Ovary (tissue), 9 donors: ENCODE results near the gene ZNF391. TPM values are rescaled to one million over a fixed set of nuclear protein-coding genes. Genes with fewer than 3 reads are reported as not detected.

ENCODE experiments used
- DNase-seq, 5 donors: peaks; one replicate each; pipeline ENCODE4 v3.0.0-alpha.2; 2019 to 2020
- H3K27ac ChIP-seq, 2 donors: fragments of 200-600 bp; one replicate each; pipeline versions ENCODE4 v1.5.1 to v1.8.0; 2019 to 2022
- H3K27me3 ChIP-seq: fragments of 200-600 bp; one replicate; pipeline ENCODE4 v1.8.0; 2022
- H3K36me3 ChIP-seq: fragments of 200-600 bp; sonication (generic); one replicate; pipeline ENCODE4 v1.5.1; 2019
- H3K4me1 ChIP-seq: one replicate; pipeline ENCODE4 v1.8.1; 2013; ENCODE audit warnings: mild to moderate bottlenecking, moderate library complexity; ENCODE audit not compliant: insufficient read depth
- H3K4me3 ChIP-seq: fragments of 200-600 bp; sonication (generic); one replicate; pipeline ENCODE4 v1.5.1; 2017
- H3K9me3 ChIP-seq, 2 donors: fragments of 200-600 bp in 1 of 2; sonication (generic) in 1 of 2; one replicate each; pipeline versions ENCODE4 v1.5.1 to v1.8.1; 2013 to 2019; ENCODE audit warnings: mild to moderate bottlenecking in 1 of 2, moderate library complexity in 1 of 2
- EP300 ChIP-seq: sonication (generic); formaldehyde crosslinking; IDR thresholded peaks from one replicate; pipeline ENCODE4 v1.6.1; 2017; ENCODE audit warnings: antibody characterized with exemption
- POLR2A ChIP-seq: fragments of 450-650 bp; IDR thresholded peaks from one replicate; pipeline ENCODE4 v1.6.1; 2017; ENCODE audit warnings: antibody characterized with exemption, mild to moderate bottlenecking, moderate library complexity
- WGBS, 3 donors: extraction: QIAGEN DNeasy Blood & Tissue Kit in 1 of 3; methylation state at CpG; one replicate each; pipeline versions ENCODE4 v1.1.5 to v1.1.7; 2013 to 2017; 5-methylcytosine and 5-hydroxymethylcytosine counted together
- intact Hi-C, 4 donors: fragments of 100-400 bp; cut with DNase I; formaldehyde crosslinking; loops; one replicate each; pipeline versions ENCODE4 v1.11.0 to v1.15.1; 2022 to 2023
- polyA plus RNA-seq, 2 donors: library from polyadenylated mRNA; stranded (reverse); fragments of 200-250 nt in 1 of 2; fragments of 350-450 nt in 1 of 2; fragmentation: Illumina TruSeq in 1 of 2; extraction: RNeasy Lipid Tissue Mini Kit (QIAGEN cat#74804) in 1 of 2; gene quantifications; one replicate each; pipeline ENCODE4 v1.2.3, GENCODE V29; 2013 to 2014
- total RNA-seq, 7 donors: library from RNA; depleted of rRNA in 2 of 7; stranded (reverse); fragments of >200 nt in 2 of 7; fragmentation: NEBNext Ultra II Directional in 3 of 7; extraction: Animal tissue kit (Norgen Biotek cat#: 25700) in 3 of 7; gene quantifications; one replicate each; pipeline versions ENCODE4 v1.1.0 to v1.2.4, GENCODE V29; 2016 to 2023
- TF ChIP-seq, protein P1 (sequence below), 3 donors: fragments of 450-650 bp in 2 of 3; fragments of 200-600 bp in 1 of 3; IDR thresholded peaks; one replicate each; pipeline versions ENCODE4 v1.5.1 to v1.8.0; 2016 to 2022; ENCODE audit warnings: antibody characterized with exemption in 3 of 3, mild to moderate bottlenecking in 1 of 3
- donor health status: DM: no; HTN: no; CAD: no; lungs with moderate emphysema.
- donor health status: DM: no; HTN: no; CAD: no.
- donor health status: Bipolar disorder and iron deficiency.
- donor health status: DM: yes; HTN: yes; CAD: no.
- donor health status: DM: no; HTN: no; CAD: no.
- donor health status: DM: yes; HTN: yes; CAD: no.

The ZNF391 gene
- total and polyA plus RNA-seq, 9 donors = 2.3 to 10.1 (median 6.0) TPM

DNA sequence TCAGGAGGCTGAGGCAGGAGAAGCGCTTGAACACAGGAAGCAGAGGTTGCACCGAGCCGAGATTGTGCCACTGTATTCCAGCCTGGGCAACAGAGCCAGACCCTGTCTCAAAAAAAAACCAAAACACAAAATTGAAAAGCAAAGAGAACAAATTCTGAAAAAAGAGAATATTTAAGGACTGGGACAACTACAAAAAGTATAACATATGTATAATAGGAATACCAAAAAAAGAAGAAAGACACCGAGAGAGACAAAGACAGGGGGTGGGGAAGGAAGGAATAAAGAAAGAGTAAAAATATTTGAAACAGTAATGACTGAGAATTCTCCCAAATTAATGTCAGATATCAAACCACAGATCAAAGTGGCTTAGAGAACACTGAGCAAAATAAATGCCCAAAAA, 5.5 kb upstream of the ZNF391 start:
- H3K9me3 ChIP-seq = no peaks in the 10 kb centered on the region
- TF ChIP-seq POLR2A (no peak), EP300 (no peak)
- TF ChIP-seq, protein P1, sequence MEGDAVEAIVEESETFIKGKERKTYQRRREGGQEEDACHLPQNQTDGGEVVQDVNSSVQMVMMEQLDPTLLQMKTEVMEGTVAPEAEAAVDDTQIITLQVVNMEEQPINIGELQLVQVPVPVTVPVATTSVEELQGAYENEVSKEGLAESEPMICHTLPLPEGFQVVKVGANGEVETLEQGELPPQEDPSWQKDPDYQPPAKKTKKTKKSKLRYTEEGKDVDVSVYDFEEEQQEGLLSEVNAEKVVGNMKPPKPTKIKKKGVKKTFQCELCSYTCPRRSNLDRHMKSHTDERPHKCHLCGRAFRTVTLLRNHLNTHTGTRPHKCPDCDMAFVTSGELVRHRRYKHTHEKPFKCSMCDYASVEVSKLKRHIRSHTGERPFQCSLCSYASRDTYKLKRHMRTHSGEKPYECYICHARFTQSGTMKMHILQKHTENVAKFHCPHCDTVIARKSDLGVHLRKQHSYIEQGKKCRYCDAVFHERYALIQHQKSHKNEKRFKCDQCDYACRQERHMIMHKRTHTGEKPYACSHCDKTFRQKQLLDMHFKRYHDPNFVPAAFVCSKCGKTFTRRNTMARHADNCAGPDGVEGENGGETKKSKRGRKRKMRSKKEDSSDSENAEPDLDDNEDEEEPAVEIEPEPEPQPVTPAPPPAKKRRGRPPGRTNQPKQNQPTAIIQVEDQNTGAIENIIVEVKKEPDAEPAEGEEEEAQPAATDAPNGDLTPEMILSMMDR (IDR thresholded peaks at IDR 0.05) = no peak
- intact Hi-C loops = no loop called here
- H3K27me3 ChIP-seq = no peaks in the 10 kb centered on the region
- H3K36me3 ChIP-seq = no peaks in the 10 kb centered on the region
- no peak for DNase-seq
- H3K4me3 ChIP-seq = no peak overlapping the region
- 70 to 85% (median 74%) methylated on average over 4 of the region's 4 CpGs for WGBS, 3 donors
- H3K27ac ChIP-seq = no peak overlapping the region
- H3K4me1 ChIP-seq = no peaks in the 10 kb centered on the region

DNA sequence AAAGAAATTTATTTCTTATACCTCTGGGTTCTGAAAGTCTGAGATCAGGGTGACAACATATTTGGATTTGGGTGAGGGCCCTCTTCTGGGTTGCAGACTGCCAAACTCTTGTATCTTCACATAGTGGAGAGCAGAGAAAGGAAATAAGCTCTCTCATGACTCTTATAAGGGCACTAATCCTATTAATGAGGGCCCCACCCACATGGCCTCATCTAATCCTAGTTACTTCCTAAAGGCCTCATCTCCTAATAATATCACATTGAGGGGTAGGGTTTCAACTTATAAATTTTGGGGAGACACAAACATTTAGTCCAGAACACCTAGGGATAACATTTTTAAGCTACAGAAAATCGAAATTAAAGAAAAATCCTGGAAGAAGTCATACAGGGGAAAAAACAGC, 5.1 kb upstream of the ZNF391 start:
- intact Hi-C loops = no loop called here
- Histone ChIP-seq H3K4me1 (no peaks in the 10 kb centered on the region), H3K9me3 (no peaks in the 10 kb centered on the region), H3K4me3 (no peak overlapping the region), H3K36me3 (no peaks in the 10 kb centered on the region), H3K27me3 (no peaks in the 10 kb centered on the region), H3K27ac (no peak overlapping the region)
- WGBS, 3 donors = 63 to 81% (median 69%) methylated on average over 1 of the region's 1 CpG
- TF ChIP-seq, protein P1 (IDR thresholded peaks at IDR 0.05) = no peak
- TF ChIP-seq EP300 (no peak), POLR2A (no peak)
- no peak for DNase-seq

DNA sequence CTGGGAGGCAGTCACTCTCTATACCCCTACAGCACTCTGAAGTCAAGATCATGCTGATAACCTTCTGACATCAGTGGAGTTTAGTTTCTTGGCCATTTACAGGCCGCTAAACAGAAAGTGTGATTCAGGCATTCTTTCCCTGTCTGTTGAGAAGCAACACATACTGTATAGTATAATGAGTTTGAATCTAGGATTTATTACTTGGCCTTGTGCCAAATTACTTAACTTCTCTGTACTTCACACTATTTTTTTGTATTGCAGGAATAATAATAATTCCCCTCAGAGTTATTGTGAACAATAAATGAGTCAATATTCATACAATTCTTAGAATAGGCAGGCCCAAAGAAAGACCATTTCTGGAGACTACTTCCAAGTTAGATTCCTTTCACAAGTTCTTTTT, 4.1 kb downstream of the ZNF391 start:
- no peaks in the 10 kb centered on the region for H3K36me3 ChIP-seq
- WGBS, 3 donors = 52 to 66% (median 53%) methylated on average over 1 of the region's 1 CpG
- no peak overlapping the region for H3K27ac ChIP-seq
- TF ChIP-seq, protein P1 (IDR thresholded peaks at IDR 0.05) = no peak
- no peak for TF ChIP-seq POLR2A
- no peak for TF ChIP-seq EP300
- intact Hi-C loops = no loop called here
- no peak overlapping the region for H3K4me3 ChIP-seq
- H3K9me3 ChIP-seq = no peaks in the 10 kb centered on the region
- no peak for DNase-seq
- H3K27me3 ChIP-seq = no peaks in the 10 kb centered on the region
- peaks cover 1% of the 10 kb centered on the region for H3K4me1 ChIP-seq

DNA sequence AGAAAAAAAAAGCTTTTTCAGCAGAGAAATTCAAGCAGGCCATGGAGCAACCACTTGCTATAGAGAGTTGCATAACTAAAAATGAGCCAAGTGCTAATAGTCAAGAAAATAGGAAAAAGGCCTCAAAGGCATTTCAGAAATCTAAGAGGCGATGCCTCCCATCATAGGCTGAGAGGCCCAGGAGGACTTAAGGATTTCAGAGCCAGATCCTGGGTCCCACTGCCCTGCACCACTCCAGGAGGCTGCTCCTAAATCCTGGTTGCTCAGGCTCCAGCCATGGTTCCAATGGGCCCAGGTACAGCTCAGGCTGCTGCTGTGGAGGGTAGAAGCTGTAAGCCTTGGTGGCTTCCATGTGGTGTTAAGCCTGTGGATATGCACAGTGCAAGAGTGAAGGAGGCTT, 5.5 kb downstream of the ZNF391 start:
- 92 to 100% (median 98%) methylated on average over 1 of the region's 1 CpG for WGBS, 3 donors
- no peaks in the 10 kb centered on the region for H3K36me3 ChIP-seq
- TF ChIP-seq EP300 (no peak), POLR2A (no peak)

DNA sequence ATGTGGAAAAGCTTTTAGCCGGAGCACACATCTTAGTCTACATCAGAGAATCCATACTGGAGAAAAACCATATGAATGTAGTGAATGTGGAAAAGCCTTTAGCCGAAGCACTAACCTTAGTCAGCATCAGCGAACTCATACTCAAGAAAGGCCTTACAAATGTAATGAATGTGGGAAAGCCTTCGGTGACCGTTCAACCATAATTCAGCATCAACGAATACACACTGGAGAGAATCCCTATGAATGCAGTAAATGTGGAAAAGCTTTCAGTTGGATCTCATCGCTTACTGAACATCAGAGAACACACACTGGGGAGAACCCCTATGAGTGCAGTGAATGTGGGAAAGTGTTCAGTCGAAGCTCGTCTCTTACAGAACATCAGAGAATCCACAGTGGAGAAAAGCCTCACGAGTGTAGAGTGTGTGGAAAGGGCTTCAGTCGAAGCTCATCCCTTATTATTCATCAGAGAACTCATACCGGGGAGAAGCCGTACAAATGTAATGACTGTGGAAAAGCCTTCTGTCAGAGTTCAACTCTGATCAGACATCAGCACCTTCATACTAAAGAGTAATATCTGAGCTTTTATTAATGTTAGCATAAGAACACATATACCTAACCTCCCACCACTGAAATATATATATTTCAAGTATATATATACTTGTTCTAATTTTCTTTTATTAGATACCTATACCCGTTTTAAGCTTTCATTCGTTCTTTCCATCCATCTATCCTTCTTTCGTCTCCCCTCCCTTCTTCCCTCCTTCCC, 12.5 kb downstream of the ZNF391 start:
- Histone ChIP-seq H3K27me3 (no peaks in the 10 kb centered on the region), H3K36me3 (no peaks in the 10 kb centered on the region), H3K27ac (no peak overlapping the region), H3K9me3 (peaks cover 0 to 16% of the 10 kb centered on the region in 2 donors), H3K4me3 (no peak overlapping the region), H3K4me1 (no peaks in the 10 kb centered on the region)
- DNase-seq = no peak
- 96 to 97% (median 97%) methylated on average over 16 of the region's 16 CpGs for WGBS, 3 donors
- intact Hi-C loops = no loop called here
- no peak for TF ChIP-seq EP300
- TF ChIP-seq, protein P1 (IDR thresholded peaks at IDR 0.05) = no peak
- TF ChIP-seq POLR2A = no peak

More for the DNA sequence above, 5.5 kb downstream of the ZNF391 start:
- Histone ChIP-seq H3K4me3 (no peak overlapping the region), H3K27me3 (no peaks in the 10 kb centered on the region), H3K4me1 (peaks cover 1% of the 10 kb centered on the region), H3K27ac (no peak overlapping the region), H3K9me3 (peaks cover 0 to 5% of the 10 kb centered on the region in 2 donors)
- no peak for DNase-seq
- intact Hi-C loops = no loop called here
